HepG2 (cell line): ENCODE measurements around the gene PRKAR1A. TPM values are rescaled to one million over a fixed set of nuclear protein-coding genes. Genes with fewer than 3 reads are reported as not detected.

Experiments used
- CC2D1A ChIP-seq: sonication (generic); formaldehyde crosslinking; IDR thresholded peaks from 2 replicates; pipeline ENCODE4 v1.8.1; 2023; ENCODE audit warnings: mild to moderate bottlenecking, missing genetic modification reagents
- EP300 ChIP-seq, 3 experiments: sonication (generic) in 1 of 3; formaldehyde crosslinking in 1 of 3; IDR thresholded peaks; 2 replicates each; pipeline versions ENCODE4 v1.5.1 to v1.6.1; 2011 to 2020; ENCODE audit warnings: low read depth in 2 of 3, low read length in 2 of 3, borderline replicate concordance in 1 of 3, improper control_type of control experiment in 1 of 3, mild to moderate bottlenecking in 1 of 3, missing genetic modification reagents in 1 of 3, moderate library complexity in 1 of 3
- FOXP4 ChIP-seq: sonication (generic); formaldehyde crosslinking; IDR thresholded peaks from 2 replicates; pipeline ENCODE4 v1.4.0; 2020; ENCODE audit warnings: missing genetic modification reagents
- HOXA5 ChIP-seq: sonication (generic); formaldehyde crosslinking; IDR thresholded peaks from 2 replicates; pipeline ENCODE4 v1.4.0; 2020; ENCODE audit warnings: missing genetic modification reagents
- MLX ChIP-seq: IDR thresholded peaks from 2 replicates; pipeline ENCODE4 v1.6.1; 2016
- NFKB2 ChIP-seq: sonication (generic); formaldehyde crosslinking; IDR thresholded peaks from 2 replicates; pipeline ENCODE4 v1.4.0; 2020; ENCODE audit warnings: missing genetic modification reagents, borderline replicate concordance
- PRMT3 ChIP-seq: sonication (generic); formaldehyde crosslinking; IDR thresholded peaks from 2 replicates; pipeline ENCODE4 v1.8.1; 2022; ENCODE audit warnings: low read depth, mild to moderate bottlenecking, moderate library complexity, missing genetic modification reagents, borderline replicate concordance
- TOE1 ChIP-seq: sonication (generic); formaldehyde crosslinking; IDR thresholded peaks from 2 replicates; pipeline ENCODE4 v1.4.0; 2020; ENCODE audit warnings: mild to moderate bottlenecking, missing genetic modification reagents
- XRCC5 ChIP-seq: fragments of 200-400 bp; formaldehyde crosslinking; optimal IDR thresholded peaks from 2 replicates; pipeline ENCODE3; 2017; ENCODE audit warnings: mild to moderate bottlenecking, low read length
- ZNF264 ChIP-seq: sonication (generic); formaldehyde crosslinking; IDR thresholded peaks from 2 replicates; pipeline ENCODE4 v1.4.0; 2020; ENCODE audit warnings: missing genetic modification reagents
- ZNF382 ChIP-seq: sonication (generic); formaldehyde crosslinking; IDR thresholded peaks from 2 replicates; pipeline ENCODE4 v1.5.0; 2020; ENCODE audit warnings: missing genetic modification reagents, mild to moderate bottlenecking, borderline replicate concordance
- ZNF484 ChIP-seq: sonication (generic); formaldehyde crosslinking; IDR thresholded peaks from 2 replicates; pipeline ENCODE4 v1.5.1; 2020; ENCODE audit warnings: mild to moderate bottlenecking, low read depth, missing genetic modification reagents, borderline replicate concordance
- ZNF510 ChIP-seq: sonication (generic); formaldehyde crosslinking; IDR thresholded peaks from 2 replicates; pipeline ENCODE4 v1.4.0; 2020; ENCODE audit warnings: low read depth, mild to moderate bottlenecking, missing genetic modification reagents
- polyA plus RNA-seq, 8 experiments: library from polyadenylated mRNA; depleted of rRNA in 3 of 8; stranded (reverse) in 7 of 8; unstranded in 1 of 8; fragments of >200 nt; fragmentation: Illumina TruSeq in 4 of 8; extraction: Trizol in 4 of 8; gene quantifications; 2 replicates each; pipeline versions ENCODE4 v1.2.1 to v1.2.3, GENCODE V29; 2011 to 2016; ENCODE audit warnings: low read depth in 4 of 8, missing spikeins in 1 of 8, mixed read lengths in 1 of 8; ENCODE audit not compliant: insufficient read depth in 1 of 8
- total RNA-seq, 5 experiments: library from RNA; depleted of rRNA; stranded (reverse); fragments of >200 nt; fragmentation: Illumina TruSeq; extraction: Trizol; gene quantifications; 2 replicates each; pipeline ENCODE4 v1.2.3, GENCODE V29; 2016; ENCODE audit warnings: low read depth in 1 of 5
- TF ChIP-seq, protein P1 (sequence below): sonication (generic); formaldehyde crosslinking; IDR thresholded peaks from 2 replicates; pipeline ENCODE4 v1.8.0; 2022; ENCODE audit warnings: mild to moderate bottlenecking, missing genetic modification reagents
- TF ChIP-seq, protein P2 (sequence below): sonication (generic); formaldehyde crosslinking; IDR thresholded peaks from 2 replicates; pipeline ENCODE4 v1.4.0; 2020; ENCODE audit warnings: missing genetic modification reagents, borderline replicate concordance

The PRKAR1A gene
- total and polyA plus RNA-seq, 2 of the 13 experiments (the other 11 are each of a cell fraction or from before 2014, with no cell fraction given): 265 to 266 TPM

DNA sequence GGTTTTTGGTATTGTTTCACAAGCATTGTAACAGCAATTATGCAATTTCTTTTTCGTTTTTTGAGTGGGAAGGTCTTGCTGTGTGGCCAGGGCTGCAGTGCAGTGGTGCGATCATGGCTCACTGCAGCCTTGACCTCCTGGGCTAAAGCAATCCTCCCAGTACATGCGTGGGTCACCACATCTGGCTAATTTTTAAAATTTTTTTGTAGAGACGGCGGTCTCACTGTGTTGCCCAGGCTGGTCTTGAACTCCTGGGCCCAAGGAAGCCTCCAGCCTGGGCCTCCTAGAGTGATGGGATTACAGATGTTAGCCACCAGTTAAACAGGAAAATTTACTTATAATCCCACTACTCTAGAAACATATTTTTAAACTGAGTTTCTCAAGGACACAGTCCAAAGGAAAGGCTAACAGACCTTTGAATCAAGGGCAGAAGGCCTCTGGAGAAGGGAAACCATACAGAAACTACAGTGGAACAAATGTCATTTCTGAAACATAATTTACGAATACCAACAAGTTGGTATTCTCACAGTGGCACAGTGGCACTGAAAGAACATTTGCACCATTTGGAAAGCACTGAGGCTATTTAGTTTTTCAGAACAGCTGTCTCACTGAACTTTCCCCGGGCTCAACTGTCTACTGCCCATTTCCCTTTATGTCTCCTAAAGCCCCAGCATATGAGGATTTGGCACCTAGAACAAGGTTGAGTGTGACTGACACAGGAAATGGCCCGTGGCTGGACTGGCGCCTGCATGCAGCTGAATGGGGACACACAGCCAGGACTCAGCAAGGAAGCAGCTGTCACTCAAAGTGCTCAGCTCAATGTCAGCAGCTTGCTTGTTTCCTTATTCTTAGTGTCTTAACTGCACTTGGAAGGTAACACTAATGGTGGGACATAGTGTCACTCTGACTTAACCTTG, 2.8 kb upstream of the PRKAR1A start (continued):
- TF ChIP-seq FOXP4 (CRISPR knock-in tag) (no peak), PRMT3 (CRISPR knock-in tag) (no peak), CC2D1A (CRISPR knock-in tag) (peak; percentile 56; the same call in 1 of the 2 replicates), ZNF484 (CRISPR knock-in tag) (no peak), MLX (CRISPR knock-in tag) (peak; percentile 46; the same call in 1 of the 2 replicates), XRCC5 (no peak), ZNF510 (CRISPR knock-in tag) (no peak), NFKB2 (CRISPR knock-in tag) (no peak), ZNF264 (no peak), ZNF382 (CRISPR knock-in tag) (no peak), TOE1 (CRISPR knock-in tag) (no peak), HOXA5 (CRISPR knock-in tag) (peak; percentile 8; the same call in 1 of the 2 replicates), EP300 (IDR thresholded peaks at IDR 0.05; ENCODE audit: low read depth in 2 of 2, low read length in 2 of 2) (no peak), EP300 (CRISPR knock-in tag; IDR thresholded peaks at IDR 0.05; ENCODE audit: borderline replicate concordance) (peak; percentile 32; the same call in 1 of the 2 replicates)
- TF ChIP-seq, protein P1, sequence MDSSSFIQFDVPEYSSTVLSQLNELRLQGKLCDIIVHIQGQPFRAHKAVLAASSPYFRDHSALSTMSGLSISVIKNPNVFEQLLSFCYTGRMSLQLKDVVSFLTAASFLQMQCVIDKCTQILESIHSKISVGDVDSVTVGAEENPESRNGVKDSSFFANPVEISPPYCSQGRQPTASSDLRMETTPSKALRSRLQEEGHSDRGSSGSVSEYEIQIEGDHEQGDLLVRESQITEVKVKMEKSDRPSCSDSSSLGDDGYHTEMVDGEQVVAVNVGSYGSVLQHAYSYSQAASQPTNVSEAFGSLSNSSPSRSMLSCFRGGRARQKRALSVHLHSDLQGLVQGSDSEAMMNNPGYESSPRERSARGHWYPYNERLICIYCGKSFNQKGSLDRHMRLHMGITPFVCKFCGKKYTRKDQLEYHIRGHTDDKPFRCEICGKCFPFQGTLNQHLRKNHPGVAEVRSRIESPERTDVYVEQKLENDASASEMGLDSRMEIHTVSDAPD: no peak
- TF ChIP-seq, protein P2, sequence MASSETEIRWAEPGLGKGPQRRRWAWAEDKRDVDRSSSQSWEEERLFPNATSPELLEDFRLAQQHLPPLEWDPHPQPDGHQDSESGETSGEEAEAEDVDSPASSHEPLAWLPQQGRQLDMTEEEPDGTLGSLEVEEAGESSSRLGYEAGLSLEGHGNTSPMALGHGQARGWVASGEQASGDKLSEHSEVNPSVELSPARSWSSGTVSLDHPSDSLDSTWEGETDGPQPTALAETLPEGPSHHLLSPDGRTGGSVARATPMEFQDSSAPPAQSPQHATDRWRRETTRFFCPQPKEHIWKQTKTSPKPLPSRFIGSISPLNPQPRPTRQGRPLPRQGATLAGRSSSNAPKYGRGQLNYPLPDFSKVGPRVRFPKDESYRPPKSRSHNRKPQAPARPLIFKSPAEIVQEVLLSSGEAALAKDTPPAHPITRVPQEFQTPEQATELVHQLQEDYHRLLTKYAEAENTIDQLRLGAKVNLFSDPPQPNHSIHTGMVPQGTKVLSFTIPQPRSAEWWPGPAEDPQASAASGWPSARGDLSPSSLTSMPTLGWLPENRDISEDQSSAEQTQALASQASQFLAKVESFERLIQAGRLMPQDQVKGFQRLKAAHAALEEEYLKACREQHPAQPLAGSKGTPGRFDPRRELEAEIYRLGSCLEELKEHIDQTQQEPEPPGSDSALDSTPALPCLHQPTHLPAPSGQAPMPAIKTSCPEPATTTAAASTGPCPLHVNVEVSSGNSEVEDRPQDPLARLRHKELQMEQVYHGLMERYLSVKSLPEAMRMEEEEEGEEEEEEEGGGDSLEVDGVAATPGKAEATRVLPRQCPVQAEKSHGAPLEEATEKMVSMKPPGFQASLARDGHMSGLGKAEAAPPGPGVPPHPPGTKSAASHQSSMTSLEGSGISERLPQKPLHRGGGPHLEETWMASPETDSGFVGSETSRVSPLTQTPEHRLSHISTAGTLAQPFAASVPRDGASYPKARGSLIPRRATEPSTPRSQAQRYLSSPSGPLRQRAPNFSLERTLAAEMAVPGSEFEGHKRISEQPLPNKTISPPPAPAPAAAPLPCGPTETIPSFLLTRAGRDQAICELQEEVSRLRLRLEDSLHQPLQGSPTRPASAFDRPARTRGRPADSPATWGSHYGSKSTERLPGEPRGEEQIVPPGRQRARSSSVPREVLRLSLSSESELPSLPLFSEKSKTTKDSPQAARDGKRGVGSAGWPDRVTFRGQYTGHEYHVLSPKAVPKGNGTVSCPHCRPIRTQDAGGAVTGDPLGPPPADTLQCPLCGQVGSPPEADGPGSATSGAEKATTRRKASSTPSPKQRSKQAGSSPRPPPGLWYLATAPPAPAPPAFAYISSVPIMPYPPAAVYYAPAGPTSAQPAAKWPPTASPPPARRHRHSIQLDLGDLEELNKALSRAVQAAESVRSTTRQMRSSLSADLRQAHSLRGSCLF: no peak
